Breast epithelium (tissue), 3 donors: ENCODE measurements around the gene ECEL1.

ENCODE experiments used
- POLR2A ChIP-seq: fragments of 450-650 bp; IDR thresholded peaks from one replicate; pipeline ENCODE4 v1.6.1; 2016; ENCODE audit warnings: antibody characterized with exemption, mild to moderate bottlenecking, moderate library complexity
- POLR2AphosphoS5 ChIP-seq, 3 donors: sonication (generic); formaldehyde crosslinking; IDR thresholded peaks; one replicate each; pipeline ENCODE4 v1.6.1; 2017; ENCODE audit warnings: antibody characterized with exemption in 3 of 3
- TF ChIP-seq, protein P1 (sequence below), 3 donors: fragments of 450-650 bp; IDR thresholded peaks; one replicate each; pipeline ENCODE4 v1.5.1; 2016 to 2017; ENCODE audit warnings: antibody characterized with exemption in 3 of 3, mild to moderate bottlenecking in 3 of 3, moderate library complexity in 3 of 3

DNA sequence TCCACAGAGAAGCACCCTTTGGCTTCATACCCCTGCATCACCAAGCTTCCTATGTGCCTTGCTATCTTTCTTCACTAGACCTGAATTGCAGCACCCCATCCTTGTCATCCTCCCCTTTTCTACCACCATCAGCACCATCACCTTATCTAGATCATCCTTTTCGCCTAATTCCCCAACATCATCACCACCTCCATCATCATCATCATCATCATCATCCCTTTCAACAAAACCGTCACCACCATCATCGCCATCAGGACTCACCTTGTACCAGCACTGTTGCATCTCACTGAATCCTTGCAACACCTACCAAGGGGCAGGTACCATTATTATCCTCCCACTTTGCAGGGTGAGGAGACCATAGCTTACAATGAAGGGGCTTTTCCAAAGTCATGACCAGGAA, 10.8 kb upstream of the ECEL1 start:
- TF ChIP-seq POLR2AphosphoS5 (IDR thresholded peaks at IDR 0.05) = no peak
- TF ChIP-seq, protein P1, sequence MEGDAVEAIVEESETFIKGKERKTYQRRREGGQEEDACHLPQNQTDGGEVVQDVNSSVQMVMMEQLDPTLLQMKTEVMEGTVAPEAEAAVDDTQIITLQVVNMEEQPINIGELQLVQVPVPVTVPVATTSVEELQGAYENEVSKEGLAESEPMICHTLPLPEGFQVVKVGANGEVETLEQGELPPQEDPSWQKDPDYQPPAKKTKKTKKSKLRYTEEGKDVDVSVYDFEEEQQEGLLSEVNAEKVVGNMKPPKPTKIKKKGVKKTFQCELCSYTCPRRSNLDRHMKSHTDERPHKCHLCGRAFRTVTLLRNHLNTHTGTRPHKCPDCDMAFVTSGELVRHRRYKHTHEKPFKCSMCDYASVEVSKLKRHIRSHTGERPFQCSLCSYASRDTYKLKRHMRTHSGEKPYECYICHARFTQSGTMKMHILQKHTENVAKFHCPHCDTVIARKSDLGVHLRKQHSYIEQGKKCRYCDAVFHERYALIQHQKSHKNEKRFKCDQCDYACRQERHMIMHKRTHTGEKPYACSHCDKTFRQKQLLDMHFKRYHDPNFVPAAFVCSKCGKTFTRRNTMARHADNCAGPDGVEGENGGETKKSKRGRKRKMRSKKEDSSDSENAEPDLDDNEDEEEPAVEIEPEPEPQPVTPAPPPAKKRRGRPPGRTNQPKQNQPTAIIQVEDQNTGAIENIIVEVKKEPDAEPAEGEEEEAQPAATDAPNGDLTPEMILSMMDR (IDR thresholded peaks at IDR 0.05) = no peak
- TF ChIP-seq POLR2A = no peak
